Subcutaneous abdominal adipose tissue (tissue), 5 donors: ENCODE measurements around the gene C6orf62.
A peak's percentile ranks its signal among the peaks of the same experiment; 100 is the strongest.
"Not testable (repeated sequence)": the region's sequence is repeated elsewhere in the genome, so short reads cannot be mapped to it uniquely, and the experiment has no call there.

ENCODE experiments used
- H3K27ac ChIP-seq: one replicate; pipeline ENCODE4 v1.7.0; 2013; ENCODE audit warnings: low read depth, mild to moderate bottlenecking, inconsistent platforms, low read length, moderate library complexity
- H3K27me3 ChIP-seq, 5 donors: one replicate each; pipeline ENCODE4 v1.7.0; 2013; ENCODE audit warnings: low read length in 5 of 5, inconsistent platforms in 1 of 5; ENCODE audit not compliant: control insufficient read depth in 5 of 5, insufficient read depth in 4 of 5
- H3K36me3 ChIP-seq, 5 donors: one replicate each; pipeline ENCODE4 v1.7.0; 2013; ENCODE audit warnings: low read length in 5 of 5; ENCODE audit not compliant: control insufficient read depth in 5 of 5, insufficient read depth in 5 of 5
- H3K4me1 ChIP-seq, 5 donors: one replicate each; pipeline ENCODE4 v1.7.0; 2013; ENCODE audit warnings: low read length in 5 of 5, mild to moderate bottlenecking in 3 of 5, moderate library complexity in 1 of 5; ENCODE audit not compliant: control insufficient read depth in 5 of 5, insufficient read depth in 5 of 5
- H3K4me3 ChIP-seq, 5 donors: one replicate each; pipeline ENCODE4 v1.7.0; 2013; ENCODE audit warnings: low read length in 5 of 5, low read depth in 1 of 5
- H3K9ac ChIP-seq, 5 donors: one replicate each; pipeline ENCODE4 v1.7.0; 2013; ENCODE audit warnings: low read length in 5 of 5, mild to moderate bottlenecking in 4 of 5, moderate library complexity in 3 of 5
- H3K9me3 ChIP-seq, 5 donors: one replicate each; pipeline ENCODE4 v1.7.0; 2013; ENCODE audit warnings: low read length in 5 of 5; ENCODE audit not compliant: control insufficient read depth in 5 of 5
- donor health status: healthy.
- donor health status: healthy.
- donor health status: healthy.
- donor health status: healthy.
- donor health status: healthy.

The C6orf62 gene

DNA sequence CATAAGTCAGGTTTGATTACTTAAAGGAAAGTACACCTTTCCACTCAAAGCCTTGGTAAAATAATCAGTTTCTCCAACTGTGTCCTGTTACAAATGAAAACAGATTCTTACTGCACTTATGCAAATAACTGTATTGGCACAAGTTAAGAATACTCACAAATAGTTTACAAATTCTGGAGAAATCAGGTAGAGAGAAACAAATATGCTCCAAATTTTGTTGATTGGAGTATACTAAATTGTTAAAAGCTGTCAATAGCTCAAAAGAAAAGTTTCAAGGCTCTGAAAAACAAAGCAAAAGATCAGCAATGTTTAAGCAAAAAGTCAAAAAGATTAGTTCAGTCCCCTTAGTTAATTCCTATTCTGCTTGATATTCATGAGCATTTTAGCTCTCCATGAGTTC, 48.5 kb downstream of the C6orf62 start:
- Histone ChIP-seq H3K9me3 (peaks cover 0 to 13% (median 0%) of the 10 kb centered on the region in 5 donors), H3K4me1 (peaks cover 0 to 26% (median 23%) of the 10 kb centered on the region in 5 donors)
- not testable (repeated sequence) for H3K27ac ChIP-seq, H3K4me3 ChIP-seq, H3K27me3 ChIP-seq, H3K9ac ChIP-seq, H3K36me3 ChIP-seq

DNA sequence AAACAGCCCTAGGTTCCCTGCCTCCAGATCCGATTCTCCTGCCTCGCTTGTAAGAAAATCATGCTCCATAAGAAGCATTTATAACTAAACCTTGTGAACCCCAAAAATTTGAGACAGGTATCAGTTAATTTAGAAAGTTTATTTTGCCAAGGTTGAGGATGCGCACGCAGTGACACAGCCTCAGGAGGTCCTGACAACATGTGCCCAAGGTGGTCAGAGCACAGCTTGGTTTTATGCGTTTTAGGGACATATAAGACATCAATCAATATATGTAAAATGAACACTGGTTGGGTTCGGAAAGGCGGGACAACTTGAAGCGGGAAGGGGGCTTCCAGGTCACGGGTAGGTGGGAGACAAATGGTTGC, 50.0 kb downstream of the C6orf62 start:
- Histone ChIP-seq H3K27ac (no peak overlapping the region), H3K27me3 (no peaks in the 10 kb centered on the region), H3K9me3 (peaks cover 0 to 13% (median 0%) of the 10 kb centered on the region in 5 donors), H3K4me1 (peaks cover 0 to 34% (median 31%) of the 10 kb centered on the region in 5 donors), H3K9ac (no peak overlapping the region), H3K4me3 (no peak overlapping the region), H3K36me3 (peaks cover 0 to 6% (median 0%) of the 10 kb centered on the region in 5 donors)

DNA sequence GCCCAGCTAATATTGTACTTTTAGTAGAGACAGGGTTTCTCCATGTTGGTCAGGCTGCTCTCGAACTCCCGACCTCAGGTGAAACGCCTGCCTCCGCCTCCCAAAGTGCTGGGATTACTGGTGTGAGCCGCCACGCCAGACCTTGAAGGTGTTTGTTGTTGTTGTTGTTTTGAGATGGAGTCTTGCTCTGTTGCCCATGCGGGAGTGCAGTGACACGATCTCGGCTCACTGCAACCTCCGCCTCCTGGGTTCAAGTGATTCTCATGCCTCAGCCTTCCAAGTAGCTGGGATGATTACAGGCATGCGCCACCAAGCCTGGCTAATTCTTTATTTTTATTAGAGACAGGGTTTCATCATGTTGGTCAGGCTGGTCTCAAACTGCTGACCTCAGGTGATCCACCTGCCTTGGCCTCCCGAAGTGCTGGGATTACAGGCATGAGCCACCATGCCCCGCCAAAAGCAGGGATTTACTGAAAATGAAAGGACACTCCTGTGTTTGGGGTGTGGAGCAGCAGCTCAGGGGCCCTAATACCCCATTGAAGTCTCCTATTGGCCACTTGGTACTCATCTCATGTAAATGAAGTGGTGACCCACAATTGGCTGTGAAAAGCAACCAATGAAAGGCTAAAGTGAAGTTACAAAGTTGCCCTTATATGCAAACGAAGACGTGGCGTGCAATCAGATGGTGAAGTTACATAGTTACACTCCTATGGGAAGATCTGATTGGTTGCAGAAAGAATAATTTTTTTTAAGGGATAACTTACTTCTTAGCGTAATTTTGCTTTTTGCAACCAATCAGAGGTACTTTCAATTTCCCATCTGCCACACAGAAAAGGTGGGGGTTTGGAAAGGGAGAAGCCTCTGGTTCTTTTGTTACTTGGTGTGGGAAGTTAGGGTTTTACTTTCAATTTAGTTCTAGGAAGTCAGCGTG, 50.6 kb downstream of the C6orf62 start:
- Histone ChIP-seq H3K4me3 (peak overlapping the region in 4 of 5 donors; percentile 88 to 100 (median 95)), H3K27ac (peak overlapping the region; percentile 96), H3K4me1 (peaks cover 0 to 36% (median 31%) of the 10 kb centered on the region in 5 donors), H3K9ac (peak overlapping the region in 2 of 5 donors; percentile 79 to 92), H3K9me3 (peaks cover 0 to 11% (median 0%) of the 10 kb centered on the region in 5 donors)
- not testable (repeated sequence) for H3K27me3 ChIP-seq, H3K36me3 ChIP-seq

DNA sequence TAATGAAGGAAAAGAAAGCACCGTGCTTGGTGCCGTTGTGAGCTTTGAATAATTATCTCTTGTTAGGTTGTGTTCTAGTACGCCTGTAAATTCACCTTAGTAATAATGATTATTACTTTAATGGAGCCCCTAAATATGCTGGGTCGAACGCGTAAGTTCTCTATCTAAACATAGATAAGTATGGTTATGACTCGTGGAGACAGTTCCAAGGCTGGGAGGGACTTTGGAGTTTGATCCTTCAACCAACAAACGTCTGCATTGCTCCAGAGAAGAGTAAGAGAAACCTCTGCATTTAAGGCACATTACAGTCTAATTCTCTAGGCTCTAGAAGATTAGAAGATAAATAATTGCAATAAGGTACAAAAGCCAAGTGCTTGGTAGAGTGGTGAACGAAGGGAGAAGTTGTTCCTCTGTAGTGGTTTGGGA, 51.6 kb downstream of the C6orf62 start:
- Histone ChIP-seq H3K36me3 (peaks cover 7 to 12% (median 10%) of the 10 kb centered on the region in 5 donors), H3K9ac (peak overlapping the region; percentile 79 to 97 (median 91)), H3K9me3 (peaks cover 0 to 6% (median 0%) of the 10 kb centered on the region in 5 donors), H3K4me1 (peaks cover 0 to 36% (median 31%) of the 10 kb centered on the region in 5 donors), H3K4me3 (peak overlapping the region; percentile 88 to 100 (median 100)), H3K27me3 (no peaks in the 10 kb centered on the region), H3K27ac (peak overlapping the region; percentile 96)

DNA sequence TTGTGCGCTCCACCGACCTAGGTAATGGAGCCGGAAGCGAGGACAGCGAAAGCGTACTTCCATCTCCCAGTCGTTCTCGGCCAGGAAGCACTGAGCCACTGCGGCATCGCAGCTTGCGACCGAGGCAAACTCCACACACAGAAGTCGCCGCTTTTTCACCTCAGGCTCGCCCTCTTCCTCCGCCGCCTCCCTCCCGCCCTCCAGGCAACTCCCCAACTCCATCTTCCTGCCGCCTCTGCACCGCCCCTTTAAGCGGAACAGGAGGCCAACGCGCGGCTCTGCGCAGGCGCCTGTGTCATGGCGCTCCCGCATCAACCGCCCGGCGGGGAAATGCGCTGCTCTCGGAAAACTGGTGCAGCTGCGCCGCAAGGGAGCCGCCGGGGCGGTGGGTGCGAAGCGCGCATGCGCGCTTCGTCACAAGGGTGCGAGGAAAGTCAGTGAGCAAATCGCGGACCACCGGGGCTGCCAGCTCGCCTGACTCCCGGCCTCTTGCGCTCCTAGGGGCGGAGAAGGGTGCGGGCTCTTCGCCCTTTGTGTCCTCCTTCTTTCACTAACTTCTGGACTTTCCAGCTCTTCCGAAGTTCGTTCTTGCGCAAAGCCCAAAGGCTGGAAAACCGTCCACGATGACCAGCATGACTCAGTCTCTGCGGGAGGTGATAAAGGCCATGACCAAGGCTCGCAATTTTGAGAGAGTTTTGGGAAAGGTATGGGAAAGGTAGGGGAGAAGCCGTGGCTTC, 52.1 kb downstream of the C6orf62 start, which contains the start of the genes ACOT13 and TDP2:
Gene ACOT13 (plus strand): TSS at position 437 of the 737 bp plus-strand sequence. CDS start 187 bp downstream, at position 624.
Gene TDP2 (minus strand): TSS at position 259 of the 737 bp plus-strand sequence. CDS start 37 bp downstream, at position 222.
- Histone ChIP-seq H3K9me3 (peaks cover 0 to 6% (median 0%) of the 10 kb centered on the region in 5 donors), H3K4me3 (peak within 1 kb of the TSS; percentile 88 to 100 (median 100)), H3K27ac (peak within 1 kb of the TSS; percentile 96), H3K4me1 (peaks cover 0 to 36% (median 31%) of the 10 kb centered on the region in 5 donors), H3K27me3 (no peaks in the 10 kb centered on the region), H3K36me3 (peaks cover 7 to 18% (median 15%) of the 10 kb centered on the region in 5 donors), H3K9ac (peak within 1 kb of the TSS; percentile 79 to 97 (median 91))

DNA sequence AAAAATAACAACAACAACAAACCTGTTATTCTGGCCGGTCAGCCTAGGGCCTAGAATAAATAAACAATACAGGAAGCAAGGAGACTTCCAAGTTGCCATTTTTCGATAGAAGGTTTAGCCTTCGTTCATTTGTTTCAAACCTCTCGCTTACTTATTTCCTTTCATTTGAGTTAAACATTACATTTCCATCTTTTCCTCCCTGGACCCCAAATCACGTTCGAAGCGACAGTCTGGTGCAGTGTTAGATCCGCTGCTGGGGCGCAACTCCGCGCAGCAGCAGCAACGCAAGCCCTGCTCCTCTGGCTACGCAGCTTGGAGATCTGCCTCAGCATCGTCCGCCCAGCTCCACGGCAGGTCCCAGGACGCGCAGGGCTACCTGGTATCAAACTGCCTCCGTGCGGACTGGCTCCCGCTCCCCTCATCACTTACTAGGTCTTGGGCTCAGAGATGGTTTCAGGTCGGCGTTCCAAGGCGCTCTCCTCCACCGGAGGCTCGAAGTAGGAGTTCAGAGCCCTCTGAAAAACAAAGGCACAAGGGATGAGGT, 52.8 kb downstream of the C6orf62 start:
- Histone ChIP-seq H3K27me3 (no peaks in the 10 kb centered on the region), H3K4me1 (peaks cover 0 to 36% (median 31%) of the 10 kb centered on the region in 5 donors), H3K36me3 (peaks cover 7 to 18% (median 15%) of the 10 kb centered on the region in 5 donors), H3K9me3 (peaks cover 0 to 6% (median 0%) of the 10 kb centered on the region in 5 donors), H3K27ac (peak overlapping the region; percentile 96), H3K4me3 (peak overlapping the region; percentile 88 to 100 (median 100)), H3K9ac (peak overlapping the region; percentile 67 to 97 (median 84))

DNA sequence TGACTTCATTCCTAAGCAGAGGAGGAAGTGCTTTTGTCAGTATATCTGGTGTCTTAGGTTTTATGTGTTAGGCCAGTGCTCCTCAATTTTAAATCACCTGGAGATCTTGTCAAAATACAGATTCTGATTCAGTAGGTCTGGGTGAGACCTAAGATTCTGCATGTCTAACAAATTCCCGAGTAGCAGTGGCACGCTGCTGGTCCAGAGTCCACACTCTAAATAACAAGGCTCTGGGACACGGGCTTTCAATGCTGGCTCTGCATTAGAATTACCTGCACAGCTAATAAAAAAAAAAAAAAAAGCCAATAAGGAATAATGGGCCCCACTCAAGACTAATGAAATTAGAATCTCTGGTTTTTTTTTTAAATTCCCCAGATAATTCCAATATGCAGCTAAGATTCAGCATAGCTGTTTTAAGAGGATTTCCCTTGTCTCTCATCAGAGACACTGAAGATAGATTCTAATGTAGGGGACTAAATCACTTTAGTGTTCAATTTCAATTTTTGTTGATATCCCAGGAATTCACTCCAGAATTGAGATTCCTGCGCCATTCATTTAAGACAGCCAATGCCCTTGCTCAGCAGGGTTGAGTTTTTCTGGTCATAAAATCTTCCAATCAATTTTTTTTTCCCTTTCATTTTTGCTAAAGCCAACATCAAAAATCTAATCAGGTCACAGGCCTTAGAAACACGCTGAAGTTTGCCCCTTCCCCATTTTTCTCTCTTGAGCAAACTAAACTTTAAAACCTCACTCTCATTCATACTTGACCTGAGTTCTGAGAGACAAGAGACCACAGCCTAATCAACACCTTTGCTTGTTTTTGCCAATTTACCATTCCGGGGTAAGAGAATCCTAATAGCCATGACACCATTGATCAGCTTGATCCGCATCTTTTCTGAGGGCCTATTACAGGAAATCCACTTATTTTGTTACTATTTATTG, 54.6 kb downstream of the C6orf62 start:
- H3K27me3 ChIP-seq, result no peaks in the 10 kb centered on the region
- peaks cover 0 to 41% (median 31%) of the 10 kb centered on the region in 5 donors for H3K4me1 ChIP-seq
- H3K9ac ChIP-seq, result peak overlapping the region in 1 of 5 donors; percentile 56
- H3K4me3 ChIP-seq, result no peak overlapping the region
- H3K27ac ChIP-seq, result no peak overlapping the region
- no peaks in the 10 kb centered on the region for H3K9me3 ChIP-seq
- peaks cover 7 to 18% (median 15%) of the 10 kb centered on the region in 5 donors for H3K36me3 ChIP-seq

DNA sequence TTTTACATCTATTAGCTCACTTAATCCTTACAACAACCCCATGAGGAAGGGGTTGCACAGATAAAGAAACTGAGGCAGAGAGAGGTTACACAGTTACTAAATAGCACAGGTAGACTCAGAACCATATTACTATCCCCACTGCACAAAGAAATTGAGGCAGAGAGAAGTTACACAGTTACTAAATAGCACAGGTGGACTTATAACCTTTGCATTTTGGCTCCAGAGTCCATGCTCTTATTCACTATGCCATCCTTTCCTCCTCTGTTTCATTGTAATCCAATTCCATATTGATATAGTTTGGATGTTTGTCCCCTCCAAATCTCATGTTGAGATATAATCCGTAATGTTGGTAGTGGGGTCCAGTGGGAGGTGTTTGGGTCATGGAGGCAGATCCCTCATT, 55.8 kb downstream of the C6orf62 start:
- peaks cover 0 to 41% (median 29%) of the 10 kb centered on the region in 5 donors for H3K4me1 ChIP-seq
- no peak overlapping the region for H3K27ac ChIP-seq
- H3K9ac ChIP-seq, result no peak overlapping the region
- no peaks in the 10 kb centered on the region for H3K9me3 ChIP-seq
- H3K27me3 ChIP-seq, result no peaks in the 10 kb centered on the region
- H3K36me3 ChIP-seq, result peaks cover 9 to 21% (median 16%) of the 10 kb centered on the region in 5 donors
- H3K4me3 ChIP-seq, result no peak overlapping the region

DNA sequence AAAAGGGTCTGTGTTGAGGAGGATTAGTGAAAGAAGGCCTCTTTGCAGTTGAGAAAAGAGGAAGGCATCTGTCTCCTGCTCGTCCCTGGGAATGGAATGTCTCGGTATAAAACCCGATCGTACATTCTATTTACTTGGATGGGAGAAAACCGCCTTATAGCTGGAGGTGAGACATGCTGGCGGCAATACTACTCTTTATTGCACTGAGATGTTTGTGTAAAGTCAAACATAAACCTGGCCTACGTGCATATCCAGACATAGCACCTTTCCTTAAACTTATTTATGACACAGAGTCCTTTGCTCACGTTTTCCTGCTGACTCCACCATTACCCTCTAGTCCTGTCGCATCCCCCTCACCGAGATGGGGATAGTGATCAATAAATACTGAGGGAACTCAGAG, 56.7 kb downstream of the C6orf62 start:
- H3K9ac ChIP-seq, result no peak overlapping the region
- peaks cover 9 to 24% (median 17%) of the 10 kb centered on the region in 5 donors for H3K36me3 ChIP-seq
- H3K27me3 ChIP-seq, result no peaks in the 10 kb centered on the region
- no peaks in the 10 kb centered on the region for H3K9me3 ChIP-seq
- H3K4me3 ChIP-seq, result no peak overlapping the region
- no peak overlapping the region for H3K27ac ChIP-seq
- peaks cover 0 to 33% (median 20%) of the 10 kb centered on the region in 5 donors for H3K4me1 ChIP-seq
